H1 (cell line): ENCODE data around the gene KIF1B. TPM values are rescaled to one million over a fixed set of nuclear protein-coding genes. Genes with fewer than 3 reads are reported as not detected.

ENCODE experiments used
- MAX ChIP-seq: IDR thresholded peaks from 2 replicates; pipeline ENCODE4 v1.6.1; 2012; ENCODE audit warnings: inconsistent platforms
- RAD21 ChIP-seq, 2 experiments: IDR thresholded peaks in 1 of 2; conservative IDR thresholded peaks in 1 of 2; 2 replicates each; pipeline ENCODE4 v1.6.1; 2011; ENCODE audit warnings: low read depth in 2 of 2, low read length in 2 of 2, improper control_type of control experiment in 1 of 2, inconsistent platforms in 1 of 2, mild to moderate bottlenecking in 1 of 2, moderate library complexity in 1 of 2
- SIRT6 ChIP-seq: IDR thresholded peaks from one replicate; pipeline ENCODE4 v1.7.1; 2012; ENCODE audit warnings: low read length, inconsistent platforms
- TEAD4 ChIP-seq: IDR thresholded peaks from 2 replicates; pipeline ENCODE4 v1.6.1; 2012; ENCODE audit warnings: low read depth, low read length, inconsistent platforms, mixed read lengths
- polyA plus RNA-seq, 7 experiments: library from polyadenylated mRNA; depleted of rRNA in 3 of 7; stranded (reverse) in 5 of 7; unstranded in 2 of 7; fragments of >200 nt in 5 of 7; fragments of 200-250 nt in 2 of 7; gene quantifications; 1 replicate in 5 of 7; 2 replicates in 1 of 7; 4 replicates in 1 of 7; pipeline versions ENCODE4 v1.2.1 to v1.2.3, GENCODE V29; 2011 to 2013; ENCODE audit warnings: missing spikeins in 2 of 7, mixed read lengths in 2 of 7
- total RNA-seq: library from RNA; stranded (reverse); fragmentation: NEBNext Ultra II Directional; extraction: Animal tissue kit (Norgen Biotek cat#: 25700); gene quantifications from 2 replicates; pipeline ENCODE4 v1.2.1, GENCODE V29; 2021

KIF1B gene
- total and polyA plus RNA-seq, 2 of the 8 experiments (the other 6 are each of a cell fraction or from before 2014, with no cell fraction given): 39.1 to 74.2 TPM

GRCh38 chr1:10380594-10381275 is 170.4 kb downstream of the KIF1B start (continued):
- TF ChIP-seq RAD21 (IDR thresholded peaks at IDR 0.05 in 1 of 2, conservative IDR thresholded peaks at IDR 0.05 in 1 of 2; ENCODE audit: low read depth in 2 of 2, low read length in 2 of 2) (no peak), TEAD4 (no peak), SIRT6 (no peak), MAX (no peak)
- TF ChIP-seq, all 59 proteins: peak for 0
